Right lobe of liver (tissue), 4 donors: ENCODE results near the gene ITPR3.

Experiments
- CTCF ChIP-seq, 4 donors: fragments of 200-600 bp in 3 of 4; fragments of 450-650 bp in 1 of 4; IDR thresholded peaks; one replicate each; pipeline versions ENCODE4 v1.5.1 to v1.8.0; 2016 to 2022; ENCODE audit warnings: antibody characterized with exemption in 4 of 4, mild to moderate bottlenecking in 2 of 4
- POLR2A ChIP-seq: fragments of 450-650 bp; IDR thresholded peaks from one replicate; pipeline ENCODE4 v1.6.1; 2017; ENCODE audit warnings: antibody characterized with exemption, mild to moderate bottlenecking
- donor health status: DM: no; HTN: no; CAD: no.
- donor health status: DM: no; HTN: no; CAD: no.
- donor health status: DM: no; HTN: yes; CAD: no.

- TF ChIP-seq CTCF (IDR thresholded peaks at IDR 0.05), result no peak
- no peak for TF ChIP-seq POLR2A
Measured at GRCh38 chr6:33609528-33609927, 11.6 kb upstream of the ITPR3 start.
